Stimulated activated memory B cell treated with anti-CD40 and anti-IgM and Interleukin-4, amounts not matched to agents 10 μg/mL and 1 μg/mL and 100 μg/mL, for 72 hours (primary cell): ENCODE data around the gene HEXIM2.
"Not testable (repeated sequence)": the region's sequence is repeated elsewhere in the genome, so short reads cannot be mapped to it uniquely, and the experiment has no call there.

ENCODE experiments used
- ATAC-seq: fragments of 150-1000 bp; cut with Tn5 transposase; 2 replicates; pipeline ENCODE4 v1.10.0; 2021
- H3K27ac Mint-ChIP-seq: one replicate; pipeline ENCODE4 v1.8.0; 2022; ENCODE audit warnings: mild to moderate bottlenecking, mixed read lengths
- H3K27me3 Mint-ChIP-seq: one replicate; pipeline ENCODE4 v1.8.0; 2022; ENCODE audit warnings: mixed read lengths
- H3K36me3 Mint-ChIP-seq: one replicate; pipeline ENCODE4 v1.8.0; 2022; ENCODE audit warnings: mixed read lengths
- H3K4me1 Mint-ChIP-seq: one replicate; pipeline ENCODE4 v1.8.0; 2022; ENCODE audit warnings: mixed read lengths
- H3K4me3 Mint-ChIP-seq: one replicate; pipeline ENCODE4 v1.8.0; 2022; ENCODE audit warnings: mild to moderate bottlenecking, moderate library complexity, mixed read lengths
- H3K9me3 Mint-ChIP-seq: one replicate; pipeline ENCODE4 v1.8.0; 2022; ENCODE audit warnings: mixed read lengths

Gene HEXIM2

GRCh38 chr17:45197555-45198334 is 36.1 kb downstream of the HEXIM2 start:
- Mint-ChIP-seq H3K9me3 (no peaks in the 10 kb centered on the region), H3K4me3 (no peak overlapping the region), H3K4me1 (peaks cover 10% of the 10 kb centered on the region), H3K36me3 (no peaks in the 10 kb centered on the region), H3K27me3 (no peaks in the 10 kb centered on the region), H3K27ac (no peak overlapping the region)
- ATAC-seq, result peak; percentile 97

DNA sequence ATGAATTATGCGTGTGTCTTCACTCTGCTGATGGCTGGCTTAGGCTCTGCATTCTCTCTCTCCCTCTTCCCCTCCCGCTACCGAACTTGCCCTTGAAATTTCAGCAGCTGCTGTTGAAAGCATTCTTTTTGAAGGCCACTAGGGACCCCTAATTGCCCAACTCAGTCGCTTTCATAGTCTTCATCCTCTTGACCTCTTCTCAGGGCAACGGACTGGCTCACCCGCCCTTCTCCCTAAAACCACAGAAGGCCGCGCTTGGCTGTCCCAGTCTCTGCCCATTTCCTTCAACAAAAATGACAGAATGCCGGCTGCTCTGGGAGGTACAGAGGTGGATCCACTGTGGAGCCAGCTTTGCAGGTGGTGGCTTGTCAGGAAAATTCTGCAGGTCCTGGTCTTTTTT is 39.0 kb downstream of the HEXIM2 start:
- Mint-ChIP-seq H3K27ac (no peak overlapping the region), H3K9me3 (no peaks in the 10 kb centered on the region), H3K36me3 (no peaks in the 10 kb centered on the region), H3K4me3 (no peak overlapping the region), H3K4me1 (peaks cover 10% of the 10 kb centered on the region), H3K27me3 (no peaks in the 10 kb centered on the region)
- no peak for ATAC-seq

DNA sequence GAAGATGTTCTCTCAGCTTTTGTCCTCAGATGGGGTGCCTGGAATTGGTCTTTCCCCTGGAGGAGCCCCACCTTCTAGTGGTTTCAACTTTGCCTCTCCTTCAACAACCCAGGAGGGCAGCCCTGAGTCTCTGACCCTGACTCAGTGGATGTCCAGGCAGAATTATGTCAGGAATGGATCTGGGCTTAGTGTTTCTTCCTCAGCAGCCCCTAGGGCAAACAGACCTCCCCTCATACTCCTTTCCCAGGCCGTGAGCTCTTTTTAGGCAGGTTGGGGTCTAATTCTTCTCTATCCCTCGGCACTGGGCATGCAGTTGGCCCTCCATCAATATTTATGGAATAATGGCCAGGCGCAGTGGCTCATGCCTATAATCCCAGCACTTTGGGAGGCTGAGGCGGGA is 39.8 kb downstream of the HEXIM2 start:
- H3K9me3 Mint-ChIP-seq, result no peaks in the 10 kb centered on the region
- no peak overlapping the region for H3K4me3 Mint-ChIP-seq

DNA sequence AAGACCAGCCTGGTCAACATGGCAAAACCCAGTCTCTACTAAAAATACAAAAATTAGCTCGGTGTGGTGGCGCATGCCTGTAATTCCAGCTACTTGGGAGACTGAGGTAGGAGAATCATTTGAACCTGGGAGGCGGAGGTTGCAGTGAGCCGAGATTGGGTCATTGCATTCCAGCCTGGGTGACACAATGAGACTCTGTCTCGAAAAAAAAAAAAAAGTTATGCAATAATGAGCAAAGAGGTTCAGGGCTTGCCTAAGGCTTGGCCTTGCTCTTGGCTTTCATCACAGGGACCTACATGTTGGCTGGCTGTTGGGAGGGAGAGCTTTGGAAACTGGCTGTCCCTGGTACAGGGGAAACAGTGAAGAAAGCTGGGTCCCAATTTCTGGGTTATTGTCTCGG is 40.2 kb downstream of the HEXIM2 start:
- not testable (repeated sequence) for H3K4me1 Mint-ChIP-seq, H3K4me3 Mint-ChIP-seq, H3K9me3 Mint-ChIP-seq, ATAC-seq, H3K36me3 Mint-ChIP-seq, H3K27me3 Mint-ChIP-seq, H3K27ac Mint-ChIP-seq

More for the DNA sequence above, 39.8 kb downstream of the HEXIM2 start:
- no peak for ATAC-seq
- H3K27me3 Mint-ChIP-seq, result no peaks in the 10 kb centered on the region
- no peak overlapping the region for H3K27ac Mint-ChIP-seq
- no peaks in the 10 kb centered on the region for H3K36me3 Mint-ChIP-seq
- peaks cover 10% of the 10 kb centered on the region for H3K4me1 Mint-ChIP-seq

DNA sequence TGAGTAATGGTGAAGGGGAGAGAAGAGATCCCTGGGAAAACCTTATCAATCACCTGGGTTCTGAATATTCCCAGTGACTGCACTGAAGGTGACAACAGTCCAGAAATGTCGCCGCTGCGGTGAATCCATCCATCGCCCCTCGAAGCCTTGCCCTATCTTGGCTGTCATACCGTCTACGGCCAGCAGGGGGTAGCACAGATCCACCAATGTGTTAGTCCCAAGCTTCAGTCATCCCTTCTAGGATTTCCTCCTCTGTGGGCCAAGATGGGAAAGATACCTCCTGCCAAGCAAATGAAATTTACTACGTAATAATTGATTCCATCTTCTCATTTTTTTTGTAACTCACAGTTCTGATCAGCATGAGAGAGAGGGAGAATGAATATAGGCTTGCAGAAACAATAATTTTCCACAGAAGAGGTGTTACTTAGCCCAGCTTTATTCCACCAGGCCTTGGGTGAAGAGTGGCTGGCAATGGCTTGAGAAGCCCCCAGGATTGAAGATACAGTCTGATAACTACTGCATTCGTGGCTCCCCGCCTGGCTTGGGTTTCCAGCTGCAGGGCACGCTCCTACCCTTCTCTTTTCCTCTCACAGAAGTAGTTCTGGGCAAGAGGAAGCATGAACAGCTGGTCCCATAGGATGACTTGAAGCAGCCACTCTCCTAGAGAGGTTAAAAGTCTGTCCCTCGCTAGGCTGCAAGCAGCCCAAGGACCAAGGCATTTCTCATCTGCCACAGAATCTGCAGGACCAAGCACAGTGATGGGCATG is 57.4 kb downstream of the HEXIM2 start:
- peaks cover 65% of the 10 kb centered on the region for H3K36me3 Mint-ChIP-seq
- ATAC-seq, result no peak
- peak overlapping the region; percentile 75 for H3K27ac Mint-ChIP-seq
- peaks cover 41% of the 10 kb centered on the region for H3K4me1 Mint-ChIP-seq
- H3K9me3 Mint-ChIP-seq, result no peaks in the 10 kb centered on the region
- peak overlapping the region; percentile 81 for H3K4me3 Mint-ChIP-seq
- H3K27me3 Mint-ChIP-seq, result no peaks in the 10 kb centered on the region
